ENCODE data around the gene MORC2. TPM values are rescaled to one million over a fixed set of nuclear protein-coding genes. Genes with fewer than 3 reads are reported as not detected.

The MORC2 gene
- total and polyA plus RNA-seq, 2 of the 13 experiments (the other 11 are each of a cell fraction or from before 2014, with no cell fraction given), result 11.9 to 18.3 TPM

DNA sequence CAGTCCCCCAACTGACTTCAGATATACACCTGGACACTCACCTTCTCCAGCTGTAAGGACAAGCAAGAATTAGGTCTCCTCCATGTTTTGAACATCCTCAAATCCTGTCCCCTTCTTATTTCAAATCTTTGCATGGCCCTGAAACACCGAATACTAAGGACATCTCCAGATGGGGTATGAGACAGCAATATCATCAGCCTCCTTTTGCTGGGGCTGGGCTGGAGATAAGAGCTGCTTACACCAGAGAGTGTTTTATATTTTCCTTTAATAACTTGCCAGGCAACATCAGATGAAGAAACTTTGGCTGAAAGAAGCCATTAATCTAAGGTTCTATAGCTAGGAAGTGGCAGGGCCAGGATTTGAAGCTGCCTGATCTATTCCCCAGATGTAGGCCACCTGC lies 22.1 kb upstream of the MORC2 start:
- intact Hi-C loops (cut with micrococcal nuclease; ENCODE audit: unreplicated experiment), result no loop called here
- 0% methylated on average over 1 of the region's 1 CpG for WGBS (ENCODE audit: low lambda C conversion rate)
- BruUV-seq (replicated peaks), result no TSS peak
- H2AFZ ChIP-seq (ENCODE audit: low read length), result no peak overlapping the region
- in situ Hi-C loops (cut with HindIII; ENCODE audit: extremely low pct_ligation_motif_present, low pct_unique_long_range_greater_than_20kb), result no loop called here
- FAIRE-seq (no peak), DNase-seq (ENCODE audit: low spot score) (no peak), ATAC-seq (no peak)
- ChIA-PET CTCF (ENCODE audit: low intra/inter-chr PET ratio, low total read pairs) (no interaction called here), POLR2A (no interaction called here)
- no peaks in the 10 kb centered on the region for H3K79me2 ChIP-seq (ENCODE audit: insufficient read depth, low read length)
- no peak overlapping the region for H3K4me3 ChIP-seq (replicated peaks in 1 of 3; ENCODE audit: insufficient read depth in 1 of 3, low read depth in 2 of 3, low read length in 3 of 3)
- H3K27ac ChIP-seq (ENCODE audit: extremely low read length, insufficient read depth, low read length), result no peak overlapping the region
- H3K9ac ChIP-seq (ENCODE audit: insufficient read depth, low read depth, low read length), result no peak overlapping the region
- peaks cover 0 to 5% of the 10 kb centered on the region in 2 experiments; a peak in 1 of 5 replicates for H3K27me3 ChIP-seq (ENCODE audit: control insufficient read depth in 1 of 2, insufficient read depth in 2 of 2, low read length in 2 of 2)
- TF ChIP-seq ZNF614 (CRISPR knock-in tag; IDR thresholded peaks at IDR 0.05; ENCODE audit: borderline replicate concordance) (no peak), HMGA1 (CRISPR knock-in tag; conservative IDR thresholded peaks at IDR 0.05) (no peak), ZNF432 (CRISPR knock-in tag; IDR thresholded peaks at IDR 0.05; ENCODE audit: borderline replicate concordance) (no peak), SCMH1 (CRISPR knock-in tag; IDR thresholded peaks at IDR 0.05; ENCODE audit: borderline replicate concordance) (no peak), ZNF549 (CRISPR knock-in tag; IDR thresholded peaks at IDR 0.05) (no peak), NFE2L1 (CRISPR knock-in tag; IDR thresholded peaks at IDR 0.05; ENCODE audit: borderline replicate concordance) (no peak), POLR2G (IDR thresholded peaks at IDR 0.05; ENCODE audit: low read depth, low read length) (no peak), ZKSCAN5 (CRISPR knock-in tag; IDR thresholded peaks at IDR 0.05) (no peak), RBM39 (IDR thresholded peaks at IDR 0.05; ENCODE audit: low read depth, low read length, poor library complexity, severe bottlenecking) (no peak), TCF7 (IDR thresholded peaks at IDR 0.05; ENCODE audit: low read depth) (no peak), TCF12 (IDR thresholded peaks at IDR 0.05) (no peak), TCF12 (CRISPR knock-in tag; IDR thresholded peaks at IDR 0.05) (no peak), PBX3 (CRISPR knock-in tag; IDR thresholded peaks at IDR 0.05; ENCODE audit: borderline replicate concordance) (no peak), ADNP (CRISPR knock-in tag; IDR thresholded peaks at IDR 0.05) (no peak), ZNF563 (CRISPR knock-in tag; IDR thresholded peaks at IDR 0.05) (no peak)
- H3K36me3 ChIP-seq (replicated peaks in 1 of 2; ENCODE audit: control insufficient read depth in 1 of 2, insufficient read depth in 2 of 2, low read length in 2 of 2), result no peaks in the 10 kb centered on the region
- no peak overlapping the region for H3K4me2 ChIP-seq (ENCODE audit: low read depth, low read length)
- H3K4me1 ChIP-seq (ENCODE audit: insufficient read depth, low read length), result peaks cover 13% of the 10 kb centered on the region
- no peaks in the 10 kb centered on the region for H3K9me3 ChIP-seq (ENCODE audit: low read length)
- no peaks in the 10 kb centered on the region for H4K20me1 ChIP-seq (ENCODE audit: insufficient read depth, low read length)

Data from HepG2 (cell line).